Activated CD4-positive, CD25-positive, alpha-beta regulatory T cell (primary cell): ENCODE measurements around the gene TMED10.

Source experiments
- DNase-seq, 4 experiments: peaks; one replicate each; lab custom pipeline; 2025; lab: John Stamatoyannopoulos, UW

TMED10 gene

GRCh38 chr14:75084513-75084912 is 91.9 kb downstream of the TMED10 start:
- DNase-seq: no peak

GRCh38 chr14:75083271-75083670 is 93.1 kb downstream of the TMED10 start:
- DNase-seq: no peak

DNA sequence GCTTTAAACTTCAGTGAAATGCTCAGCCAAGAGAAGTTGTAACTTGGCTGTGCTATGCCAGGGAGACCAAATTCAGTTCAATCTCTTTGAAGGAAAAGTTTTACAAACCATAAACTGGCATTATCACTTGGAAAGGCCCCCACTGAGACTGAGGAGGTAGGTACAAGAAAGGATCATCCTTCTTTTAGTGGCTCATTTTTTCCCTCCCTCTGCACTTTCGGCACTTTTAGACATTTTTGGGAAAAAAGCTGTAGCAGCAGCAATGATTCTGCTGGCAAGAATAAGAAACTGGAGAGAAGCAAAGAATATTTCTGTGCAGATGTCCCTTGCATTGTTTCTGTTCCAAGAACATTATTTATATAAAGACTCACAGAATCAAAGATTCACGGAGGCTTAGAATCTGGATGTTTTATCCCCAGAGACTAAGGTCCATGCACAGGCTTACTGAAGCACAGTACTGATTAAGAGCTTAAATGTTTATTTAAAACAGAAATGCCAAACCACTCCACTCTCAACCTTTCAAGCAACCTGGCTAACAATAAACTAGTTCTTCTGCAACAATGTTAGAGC is 94.7 kb downstream of the TMED10 start:
- no peak for DNase-seq
